ENCODE results near the gene DUSP7.

GRCh38 chr3:52068730-52069129 is 12.4 kb upstream of the DUSP7 start:
- TF ChIP-seq EZH2 (IDR thresholded peaks at IDR 0.05; ENCODE audit: borderline replicate concordance, low read depth, low read length) (no peak), RBFOX2 (IDR thresholded peaks at IDR 0.05; ENCODE audit: low read depth, low read length) (no peak), ARNT (IDR thresholded peaks at IDR 0.05) (no peak), USF2 (CRISPR knock-in tag; IDR thresholded peaks at IDR 0.05) (no peak), ZNF274 (IDR thresholded peaks at IDR 0.05; ENCODE audit: borderline replicate concordance, low read depth, low read length) (no peak), REST (IDR thresholded peaks at IDR 0.05; ENCODE audit: borderline replicate concordance) (no peak), REST (CRISPR knock-in tag; IDR thresholded peaks at IDR 0.05; ENCODE audit: low read depth) (no peak), NONO (IDR thresholded peaks at IDR 0.05; ENCODE audit: low read depth in 2 of 2, low read length in 1 of 2) (no peak), POLR2A (conservative IDR thresholded peaks at IDR 0.05) (no peak), NR2C2 (CRISPR knock-in tag; IDR thresholded peaks at IDR 0.05) (no peak), NR2C2 (tag; IDR thresholded peaks at IDR 0.05) (no peak)
